NCI-H146 treated with DMSO at 0.1 percent for 48 hours (cell line): ENCODE measurements around the gene DIS3L2.

Experiments
- DNase-seq: peaks from one replicate; lab custom pipeline; 2025; ENCODE audit not compliant: unreplicated experiment; lab: John Stamatoyannopoulos, UW

Gene DIS3L2, protein sequence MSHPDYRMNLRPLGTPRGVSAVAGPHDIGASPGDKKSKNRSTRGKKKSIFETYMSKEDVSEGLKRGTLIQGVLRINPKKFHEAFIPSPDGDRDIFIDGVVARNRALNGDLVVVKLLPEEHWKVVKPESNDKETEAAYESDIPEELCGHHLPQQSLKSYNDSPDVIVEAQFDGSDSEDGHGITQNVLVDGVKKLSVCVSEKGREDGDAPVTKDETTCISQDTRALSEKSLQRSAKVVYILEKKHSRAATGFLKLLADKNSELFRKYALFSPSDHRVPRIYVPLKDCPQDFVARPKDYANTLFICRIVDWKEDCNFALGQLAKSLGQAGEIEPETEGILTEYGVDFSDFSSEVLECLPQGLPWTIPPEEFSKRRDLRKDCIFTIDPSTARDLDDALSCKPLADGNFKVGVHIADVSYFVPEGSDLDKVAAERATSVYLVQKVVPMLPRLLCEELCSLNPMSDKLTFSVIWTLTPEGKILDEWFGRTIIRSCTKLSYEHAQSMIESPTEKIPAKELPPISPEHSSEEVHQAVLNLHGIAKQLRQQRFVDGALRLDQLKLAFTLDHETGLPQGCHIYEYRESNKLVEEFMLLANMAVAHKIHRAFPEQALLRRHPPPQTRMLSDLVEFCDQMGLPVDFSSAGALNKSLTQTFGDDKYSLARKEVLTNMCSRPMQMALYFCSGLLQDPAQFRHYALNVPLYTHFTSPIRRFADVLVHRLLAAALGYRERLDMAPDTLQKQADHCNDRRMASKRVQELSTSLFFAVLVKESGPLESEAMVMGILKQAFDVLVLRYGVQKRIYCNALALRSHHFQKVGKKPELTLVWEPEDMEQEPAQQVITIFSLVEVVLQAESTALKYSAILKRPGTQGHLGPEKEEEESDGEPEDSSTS

DNA sequence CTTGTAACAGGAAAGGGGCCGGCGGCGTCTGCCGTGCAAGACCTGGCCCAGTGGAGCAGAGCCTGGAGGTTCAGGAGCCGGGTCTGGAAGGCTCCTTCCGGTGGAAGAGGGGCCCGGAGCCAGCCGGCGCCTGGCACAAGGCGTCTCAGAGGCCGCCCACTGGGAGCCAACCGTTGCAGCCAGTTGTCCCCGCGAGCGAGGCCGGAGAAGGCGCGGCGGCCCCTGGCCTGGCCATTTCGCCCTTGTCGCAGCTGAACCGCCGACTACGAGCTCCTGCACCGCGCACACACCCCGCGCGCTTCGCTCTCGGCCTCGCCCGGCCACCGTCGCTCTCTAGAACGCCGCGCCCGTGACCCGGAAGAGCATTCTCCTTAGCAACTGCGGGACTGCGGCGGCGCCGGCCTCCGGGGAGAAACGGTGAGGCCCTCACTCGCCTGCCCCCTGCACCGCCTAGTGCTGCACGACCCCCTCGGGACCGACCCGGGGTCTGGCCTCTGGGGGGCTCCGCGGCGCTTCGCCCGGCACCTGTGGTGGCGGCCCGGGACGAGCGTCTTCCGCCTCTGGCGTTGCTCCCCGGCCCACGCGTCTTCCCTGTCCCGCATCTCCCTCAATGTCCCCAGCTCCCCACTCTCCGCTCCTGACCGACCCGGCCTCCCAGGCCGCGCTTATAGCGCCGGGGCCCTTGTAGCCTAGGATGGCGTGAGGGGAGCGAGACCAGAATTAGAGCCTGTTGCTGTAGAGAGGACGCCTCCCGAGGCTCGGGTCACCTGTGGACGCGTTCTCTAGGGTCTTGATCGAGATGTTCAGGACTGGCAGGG is at the start of gene DIS3L2:
TSS of gene DIS3L2 (plus strand) at position 365 of the 818 bp plus-strand sequence. CDS start 53,215 bp downstream, outside the sequence.
- DNase-seq, result peak; percentile 33

DNA sequence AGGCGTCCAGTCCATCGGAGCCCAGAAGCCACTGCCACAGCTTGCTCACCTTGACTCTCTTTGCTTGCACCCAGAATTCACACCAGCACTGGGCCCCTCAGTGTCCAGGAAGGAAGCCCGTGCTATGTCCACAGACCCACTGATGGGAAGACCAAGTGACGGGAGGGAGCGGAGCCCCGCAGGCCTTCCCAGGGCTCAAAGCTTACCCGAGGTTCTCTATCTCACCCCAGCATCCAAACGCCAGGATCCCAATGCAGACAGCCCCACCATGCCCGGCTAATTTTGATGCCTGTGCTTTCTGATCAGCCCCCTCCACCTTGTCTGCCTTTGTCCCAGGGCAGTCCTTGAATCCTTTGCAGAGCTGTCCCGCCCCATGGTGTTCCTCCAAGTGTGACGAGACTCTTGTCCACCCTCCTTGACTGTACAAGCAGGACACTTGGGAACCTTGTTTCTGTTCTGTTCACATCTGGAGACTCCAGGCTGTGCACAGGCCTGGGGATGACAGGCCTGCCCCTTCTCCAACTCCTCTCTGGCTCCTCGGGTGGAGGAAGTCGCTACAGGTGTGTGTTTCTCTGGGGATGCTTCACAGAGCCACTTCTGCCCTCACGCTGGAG is 47.3 kb upstream of the DIS3L2 start:
- no peak for DNase-seq

DNA sequence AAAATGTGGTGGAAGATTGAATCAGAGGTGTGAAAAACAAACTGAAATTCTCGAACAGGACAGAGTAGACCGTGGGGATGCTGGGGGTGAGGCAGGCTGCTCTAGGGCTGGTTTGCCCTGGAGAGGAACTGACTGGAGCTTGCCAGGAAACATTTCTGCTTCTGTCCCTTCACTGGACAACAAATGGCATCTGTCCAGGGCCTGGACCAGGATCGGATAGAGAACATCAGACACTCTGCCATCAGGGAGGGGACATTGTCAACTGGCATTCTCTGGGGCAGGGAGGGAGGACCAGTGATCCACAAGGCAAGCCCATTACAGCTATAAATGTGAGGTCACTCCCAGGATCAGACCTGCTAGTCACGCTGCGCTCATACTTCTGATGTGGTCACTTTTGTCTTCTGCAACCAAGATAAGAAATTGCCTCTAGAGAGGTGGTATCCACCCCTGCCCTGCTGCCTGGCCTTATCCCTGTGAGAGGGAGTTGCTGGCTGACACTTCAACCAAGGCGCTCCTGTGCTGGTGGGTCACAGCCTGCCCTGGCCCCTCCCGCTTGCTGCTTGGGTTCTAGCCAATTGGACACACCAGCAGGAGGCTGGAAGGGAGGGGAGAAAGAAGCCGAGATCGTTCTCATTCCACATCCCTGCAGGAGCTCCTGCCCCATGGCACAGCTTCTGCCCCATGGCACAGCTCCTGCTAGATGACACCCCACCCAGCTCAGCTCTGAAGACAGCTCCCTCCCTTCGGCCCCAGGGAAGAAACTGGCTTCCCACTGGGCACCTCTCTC is 44.0 kb upstream of the DIS3L2 start:
- DNase-seq, result no peak

DNA sequence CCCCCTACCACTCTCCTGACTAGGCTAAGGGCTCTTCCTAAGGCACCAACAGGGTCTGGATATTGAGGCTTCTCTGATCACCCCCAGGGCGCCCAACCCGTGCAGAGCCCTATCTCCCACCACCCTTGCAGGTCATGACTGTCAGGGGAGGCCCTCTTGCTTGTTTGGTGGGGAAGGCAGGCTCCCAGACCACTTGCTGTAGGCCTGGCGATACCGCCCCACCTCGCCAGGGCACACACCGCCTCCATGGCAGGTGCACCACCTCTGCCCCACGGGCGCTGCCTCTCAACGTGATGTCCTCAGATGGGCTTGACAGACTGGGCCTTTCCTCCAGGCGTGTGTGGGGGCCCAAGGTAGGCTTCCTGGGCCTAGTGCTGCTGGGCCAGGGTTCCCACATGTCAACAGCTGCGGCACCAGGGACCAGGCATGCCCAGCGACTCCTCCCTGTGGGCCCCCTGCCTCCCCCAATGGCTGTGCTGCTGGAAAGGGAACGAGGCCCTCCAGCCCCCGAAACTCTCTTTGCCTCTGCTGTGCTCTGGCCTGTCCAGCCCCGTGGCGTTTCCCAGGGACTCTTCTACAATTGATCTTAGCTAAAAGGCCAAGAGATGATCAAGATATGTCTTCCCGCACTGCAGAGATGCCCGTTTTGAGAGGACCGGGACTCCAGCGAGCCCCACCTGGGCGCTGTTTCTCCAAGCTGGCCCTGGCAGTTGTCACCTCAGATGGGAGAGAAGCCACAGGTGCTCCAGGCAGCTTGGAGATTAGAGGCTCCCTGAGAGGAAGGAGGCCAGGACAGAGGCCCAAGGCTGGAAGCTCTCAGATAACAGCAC is 42.8 kb upstream of the DIS3L2 start:
- DNase-seq, result no peak

DNA sequence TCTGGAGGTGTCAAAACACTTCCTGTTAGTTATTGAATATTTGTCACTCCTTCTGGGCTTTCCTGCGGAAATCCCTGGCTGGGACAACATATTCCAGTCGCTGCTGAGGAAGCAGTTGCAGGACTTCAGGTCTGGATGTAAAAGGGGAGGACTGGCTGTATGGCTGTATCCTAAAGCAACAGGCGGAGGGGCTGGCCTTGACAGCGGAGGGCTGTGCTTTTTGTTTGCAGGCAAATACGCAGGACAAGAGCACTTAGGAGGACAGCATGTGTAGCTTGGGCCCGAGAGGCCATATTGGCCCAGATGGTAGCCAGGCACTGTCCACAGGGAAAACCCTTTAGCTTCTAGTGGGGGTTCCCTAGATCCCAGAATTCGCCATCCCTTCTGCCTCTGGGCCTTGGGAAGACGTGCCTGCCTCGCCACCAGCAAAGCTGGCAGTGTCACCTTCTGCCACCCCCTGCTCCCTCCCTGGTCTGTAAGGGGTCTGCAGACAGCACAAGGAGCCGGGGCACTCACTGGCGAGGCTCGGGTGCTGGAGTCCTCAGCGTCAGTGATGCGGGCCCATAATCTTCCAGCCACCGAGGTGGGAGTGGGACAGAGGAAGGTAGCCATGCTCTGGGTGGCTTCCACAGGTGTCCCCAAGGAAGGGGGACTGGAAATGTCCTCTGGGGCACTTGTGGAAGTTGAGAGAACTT is 42.0 kb upstream of the DIS3L2 start:
- no peak for DNase-seq

DNA sequence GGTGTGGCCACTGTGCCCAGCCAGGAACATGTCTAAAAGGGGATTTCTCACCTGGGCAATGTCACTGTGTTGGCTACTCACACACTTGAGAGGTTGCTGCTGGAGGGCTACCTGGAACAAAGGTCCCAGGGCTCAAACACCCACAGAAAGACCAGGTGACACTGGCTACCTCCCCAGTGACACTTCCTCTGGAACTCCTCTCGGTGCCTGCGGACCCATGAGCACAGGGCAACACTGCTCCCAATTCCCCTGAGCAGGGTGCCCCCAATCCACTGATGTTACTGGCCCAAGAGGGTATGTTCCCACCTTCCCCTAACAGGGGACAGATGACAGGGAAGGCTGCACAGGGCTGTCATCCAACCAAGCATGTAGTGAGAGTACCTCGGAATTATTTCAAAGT is 41.1 kb upstream of the DIS3L2 start:
- DNase-seq, result no peak

DNA sequence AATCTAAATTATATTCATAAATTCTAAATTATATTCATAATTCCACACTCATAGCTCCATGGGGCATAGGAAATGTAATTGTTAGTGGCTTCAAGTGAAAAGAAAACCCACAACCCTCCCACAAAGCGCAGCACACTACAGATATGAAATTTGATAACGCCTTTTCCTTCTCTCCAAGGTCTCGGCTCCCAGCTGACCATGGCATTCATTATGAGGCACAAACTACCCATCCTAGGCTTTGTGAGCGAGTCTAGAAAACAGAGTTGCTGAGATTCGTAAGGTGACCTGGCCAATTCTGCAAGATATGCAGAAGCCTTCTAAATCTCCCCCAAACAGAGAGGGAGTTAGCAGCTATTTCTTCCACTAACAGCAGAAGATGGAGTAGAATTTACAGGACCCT is 40.7 kb upstream of the DIS3L2 start:
- DNase-seq, result no peak

DNA sequence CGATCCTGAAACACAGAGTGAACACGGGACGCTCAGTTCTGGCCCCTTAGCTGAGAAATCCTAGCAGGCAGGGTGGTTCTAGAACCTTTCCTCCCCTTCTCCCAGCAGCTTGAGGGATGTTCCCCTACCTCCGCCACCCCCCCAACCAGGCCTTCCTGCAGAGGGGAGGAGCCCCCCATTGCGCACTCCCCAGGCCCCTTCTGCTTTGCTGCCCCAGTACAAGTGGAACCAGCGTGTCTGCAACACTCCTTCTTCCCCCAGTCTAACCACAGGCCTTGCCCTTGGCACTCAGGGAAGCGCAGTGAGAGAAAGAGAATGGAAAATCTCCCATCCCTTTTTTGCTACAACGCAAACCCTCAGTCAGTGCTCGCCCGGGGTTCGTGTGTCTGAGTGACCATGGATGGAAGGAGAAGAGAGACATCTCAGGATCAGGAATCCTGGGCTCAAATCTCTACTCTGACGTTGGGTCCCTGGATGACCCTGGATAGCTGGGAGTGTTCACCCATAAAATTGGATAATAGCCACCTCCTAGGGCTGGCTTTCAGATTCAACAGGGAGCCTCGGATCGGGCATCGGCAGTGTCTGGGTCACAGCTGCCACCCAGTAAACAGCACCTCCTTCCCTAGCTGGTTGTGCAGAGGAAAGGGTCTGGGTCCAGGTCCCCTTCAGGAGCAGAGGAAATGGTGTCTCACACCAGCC is 39.1 kb upstream of the DIS3L2 start:
- no peak for DNase-seq

DNA sequence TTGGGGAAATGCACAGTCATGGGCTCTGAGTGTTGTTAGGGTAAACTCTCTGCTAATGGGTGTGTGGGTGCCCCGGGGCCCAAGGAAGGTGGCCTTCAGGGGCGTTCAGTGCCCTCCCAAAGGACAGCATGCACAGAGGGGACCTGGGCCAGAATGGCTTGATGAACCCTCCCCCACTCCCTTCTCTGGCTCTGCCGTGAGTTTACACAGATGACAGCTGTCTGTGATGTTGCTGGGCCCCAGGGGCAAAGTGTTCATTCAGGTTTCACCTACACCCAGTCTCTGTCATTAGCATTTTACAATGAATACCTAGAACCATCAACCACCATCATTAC is 38.5 kb upstream of the DIS3L2 start:
- no peak for DNase-seq

DNA sequence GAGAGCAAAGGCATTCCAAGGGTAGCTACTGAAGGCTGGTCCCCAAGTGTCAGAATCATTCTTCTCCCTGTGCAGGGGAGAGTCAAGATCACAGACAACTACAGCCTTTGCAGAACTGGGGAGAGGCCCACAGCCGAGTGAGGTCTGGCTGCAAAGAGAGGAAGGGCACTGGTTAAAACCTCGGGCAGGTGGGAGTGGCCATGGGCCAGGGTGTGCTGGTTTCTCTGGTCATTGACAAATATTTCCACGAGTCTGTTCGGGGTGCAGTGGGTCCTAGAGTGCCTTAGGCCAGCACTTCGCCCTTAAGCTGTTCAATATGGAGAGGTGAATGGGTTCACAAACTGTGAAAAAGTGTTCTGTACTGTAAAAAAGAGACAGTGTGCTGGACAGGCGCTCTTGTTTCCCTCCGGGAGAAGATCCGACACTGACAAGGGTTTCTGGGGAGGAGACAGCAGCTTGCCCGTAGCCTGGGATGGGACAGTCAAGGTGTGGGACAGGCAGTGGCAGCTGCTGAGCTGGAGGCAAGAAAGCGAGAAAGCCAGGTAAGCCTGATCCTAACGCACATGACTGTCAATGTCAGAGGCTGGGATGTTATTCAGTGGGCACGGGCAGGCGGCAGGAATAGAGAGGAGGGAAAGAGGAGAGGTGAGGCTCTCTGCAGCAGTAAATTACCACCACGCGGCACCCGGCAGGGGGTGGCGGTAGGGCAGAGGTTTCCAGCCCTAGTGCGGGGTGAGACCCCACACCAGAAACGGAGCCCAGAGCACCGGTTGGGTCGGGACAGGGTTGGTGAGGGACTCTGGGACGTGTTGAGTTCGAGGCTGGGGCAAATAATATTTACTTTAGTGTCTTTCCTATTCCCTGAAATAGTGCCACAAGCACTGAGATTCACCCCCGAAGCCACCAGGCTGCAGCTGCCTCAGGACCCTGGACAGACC is 37.3 kb upstream of the DIS3L2 start:
- no peak for DNase-seq

DNA sequence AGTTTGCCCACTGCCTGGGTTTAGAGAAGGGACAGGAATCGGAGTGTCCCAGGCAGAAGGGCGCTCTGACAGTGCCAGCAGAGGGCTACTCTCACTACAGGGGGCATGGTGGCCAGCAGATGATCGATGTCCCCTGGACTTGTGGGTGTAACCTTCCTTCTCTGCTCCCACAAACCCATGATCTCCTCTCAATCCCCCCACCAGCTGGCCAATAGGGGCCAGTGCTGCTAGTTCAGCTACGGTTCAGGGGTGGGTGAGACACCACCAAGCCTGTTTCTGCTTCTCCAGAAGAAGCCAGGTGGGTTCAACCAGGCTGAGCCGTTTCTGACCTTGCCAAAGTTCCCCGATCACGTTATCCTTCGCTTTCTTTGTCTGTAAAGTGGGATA is 36.6 kb upstream of the DIS3L2 start:
- DNase-seq, result no peak

DNA sequence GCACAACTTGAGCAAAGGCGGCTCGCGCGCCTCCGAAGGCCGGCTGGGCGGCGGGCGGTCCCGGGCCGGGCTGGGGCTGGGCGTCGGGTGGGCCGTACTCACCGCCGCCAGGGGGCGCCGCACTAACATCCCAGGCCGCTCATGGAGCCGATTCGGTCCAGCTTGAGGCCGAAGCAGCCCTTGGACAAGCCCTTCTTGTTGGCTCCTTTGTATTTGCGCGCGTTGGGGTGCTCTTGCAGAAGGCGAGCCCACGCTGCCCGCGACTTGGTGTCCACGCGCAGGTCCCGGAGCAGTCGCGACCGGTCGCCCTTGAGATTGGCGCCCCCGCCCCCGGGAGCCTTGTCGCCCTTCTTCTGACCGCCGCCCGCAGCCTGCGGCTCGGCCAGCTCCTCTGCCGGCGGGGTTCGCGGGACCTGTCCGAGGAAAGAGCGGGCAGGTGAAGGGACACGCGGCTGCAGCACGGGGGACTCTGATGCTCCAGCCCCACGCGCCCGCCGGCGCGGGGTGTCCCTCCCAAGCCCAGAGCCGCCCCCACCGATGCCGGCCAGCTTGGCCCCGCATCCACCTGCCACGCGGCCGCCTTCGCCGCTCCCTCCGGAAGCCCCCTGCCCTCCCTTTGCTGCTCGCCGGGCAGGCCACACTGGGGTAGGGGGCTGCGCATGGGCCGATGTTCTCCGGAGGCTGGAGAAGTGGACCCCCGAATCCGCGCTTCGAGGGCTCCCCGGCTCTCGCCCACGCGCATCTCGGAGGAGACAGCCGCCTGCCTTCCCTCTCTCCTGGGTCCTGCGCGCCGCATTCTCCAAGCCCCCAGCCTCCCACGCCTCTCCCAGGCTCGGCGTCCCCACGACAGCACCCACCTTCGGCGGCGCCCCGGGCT is 36.0 kb upstream of the DIS3L2 start:
- peak; percentile 29 for DNase-seq

DNA sequence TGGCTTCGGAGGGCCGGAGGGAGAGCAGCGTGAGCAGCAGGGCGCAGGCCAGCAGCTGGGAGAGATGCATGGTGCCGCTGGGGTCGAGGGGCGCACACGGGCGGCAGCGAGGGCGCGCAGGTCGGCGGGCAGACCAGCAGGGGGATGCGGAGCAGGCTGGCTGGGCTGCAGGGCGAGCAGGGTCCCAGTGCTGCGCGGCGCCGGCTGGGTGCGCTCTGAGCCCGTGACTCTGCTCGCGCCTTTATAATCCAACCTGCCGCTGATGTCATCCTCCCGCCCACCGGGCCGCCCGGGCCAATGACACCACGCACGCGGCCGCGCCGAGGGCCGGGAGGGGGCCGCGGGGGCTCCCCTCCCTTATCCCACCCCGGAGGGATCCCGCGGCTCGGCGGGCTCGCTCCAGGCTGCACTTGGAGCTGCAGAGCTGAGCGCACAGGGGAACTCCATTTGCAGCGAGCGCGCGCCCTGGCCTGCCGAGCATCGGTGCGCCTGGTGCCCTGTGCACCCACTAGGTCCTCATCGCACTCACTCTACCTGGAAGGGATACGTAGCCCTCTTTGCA is 35.3 kb upstream of the DIS3L2 start, which contains the start of gene NPPC:
TSS of gene NPPC (minus strand) at position 217 of the 562 bp plus-strand sequence. CDS start at position 70, 147 bp downstream.
- peak; percentile 34 for DNase-seq

DNA sequence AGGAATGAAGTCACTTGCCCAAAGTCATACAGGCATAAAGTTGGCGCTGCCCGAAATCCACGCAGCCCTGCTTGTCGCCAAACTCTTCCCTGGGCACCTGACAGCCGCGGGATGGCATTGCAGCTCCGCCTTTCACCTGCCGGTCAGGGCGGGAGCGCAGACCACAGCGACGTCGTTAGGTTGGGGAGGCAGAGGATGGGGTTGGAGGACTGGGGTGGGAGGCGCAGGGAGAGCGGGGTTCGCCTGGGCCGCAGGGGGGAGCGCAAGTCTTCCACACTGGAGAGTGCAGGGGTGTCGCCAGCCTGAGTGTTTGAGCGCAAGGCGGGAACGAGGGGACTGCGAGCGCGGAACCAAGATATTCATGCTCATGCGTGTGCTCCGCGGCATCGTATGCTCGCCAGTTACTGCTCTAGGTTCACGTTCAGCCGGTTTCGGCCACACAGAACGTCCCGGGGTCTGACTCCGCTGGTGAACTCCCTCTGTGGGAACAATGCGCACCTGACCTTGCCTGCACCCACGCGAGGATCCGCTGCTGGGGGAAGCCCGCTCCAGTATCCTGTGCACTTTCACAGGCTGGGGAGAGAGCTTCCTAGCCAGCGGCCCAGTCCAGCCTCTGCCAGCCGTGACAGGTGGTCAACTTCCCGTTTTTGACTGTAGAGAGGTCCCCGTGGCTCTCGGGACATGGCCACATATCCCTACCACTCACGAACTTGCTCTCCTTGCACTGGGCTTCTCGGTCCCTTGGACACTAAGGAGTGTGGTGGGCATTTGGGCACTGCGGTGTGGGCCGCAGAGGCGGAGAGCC is 34.5 kb upstream of the DIS3L2 start:
- DNase-seq, result no peak

DNA sequence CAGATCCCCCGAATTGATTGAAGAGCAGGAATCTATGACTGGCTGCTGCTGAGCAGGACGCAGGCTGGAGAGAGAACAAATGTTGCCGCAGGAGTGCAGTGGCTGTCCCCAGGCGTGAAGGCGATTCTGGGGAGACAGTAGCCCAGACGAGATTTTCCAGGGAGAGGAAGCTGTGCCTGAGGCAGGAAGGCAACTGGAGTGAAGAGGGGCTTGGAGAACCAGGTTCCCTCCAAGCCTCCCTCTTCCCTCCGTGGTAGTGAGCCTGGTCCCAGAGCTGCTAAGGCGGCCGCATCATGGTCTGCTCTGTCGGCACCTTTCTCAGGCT is 34.0 kb upstream of the DIS3L2 start:
- DNase-seq, result no peak
